Neuronal stem cell (in vitro differentiated cells): ENCODE results near the gene ATP11A.

Experiments used
- DNase-seq: peaks from one replicate; pipeline ENCODE4 v3.0.0-alpha.2; 2013; ENCODE audit warnings: low spot score
- H2AFZ ChIP-seq: one replicate; pipeline ENCODE4 v1.6.1; 2013; ENCODE audit warnings: mild to moderate bottlenecking, low read length, inconsistent platforms
- H2AK5ac ChIP-seq: 2 replicates; pipeline ENCODE4 v1.6.1; 2013; ENCODE audit warnings: low read depth, mild to moderate bottlenecking, inconsistent platforms, low read length, moderate library complexity, mixed read lengths
- H2BK120ac ChIP-seq: 2 replicates; pipeline ENCODE4 v1.6.1; 2013; ENCODE audit warnings: low read depth, mild to moderate bottlenecking, inconsistent platforms, low read length, moderate library complexity, mixed read lengths
- H2BK12ac ChIP-seq: one replicate; pipeline ENCODE4 v1.6.1; 2013; ENCODE audit warnings: low read length, inconsistent platforms
- H2BK15ac ChIP-seq: 2 replicates; pipeline ENCODE4 v1.6.1; 2013; ENCODE audit warnings: mild to moderate bottlenecking, low read length, inconsistent platforms, mixed read lengths
- H2BK5ac ChIP-seq: one replicate; pipeline ENCODE4 v1.6.1; 2013; ENCODE audit warnings: inconsistent platforms, mild to moderate bottlenecking, low read length, moderate library complexity
- H3K14ac ChIP-seq: one replicate; pipeline ENCODE4 v1.6.1; 2013; ENCODE audit warnings: low read length, inconsistent platforms
- H3K18ac ChIP-seq: 2 replicates; pipeline ENCODE4 v1.6.1; 2013; ENCODE audit warnings: low read length, inconsistent platforms
- H3K23ac ChIP-seq: 2 replicates; pipeline ENCODE4 v1.6.1; 2013; ENCODE audit warnings: low read depth, mild to moderate bottlenecking, mixed read lengths, low read length, inconsistent platforms; ENCODE audit not compliant: poor library complexity
- H3K27ac ChIP-seq: replicated peaks from 3 replicates; pipeline ENCODE4 v1.5.1; 2013; ENCODE audit warnings: low read length, inconsistent platforms
- H3K27me3 ChIP-seq, 3 experiments: 2 replicates each; pipeline ENCODE4 v1.6.1; 2013; ENCODE audit warnings: low read length in 3 of 3, mild to moderate bottlenecking in 2 of 3, inconsistent platforms in 1 of 3, low read depth in 1 of 3, mixed read lengths in 1 of 3, moderate library complexity in 1 of 3; ENCODE audit not compliant: control insufficient read depth in 3 of 3, insufficient read depth in 3 of 3
- H3K36me3 ChIP-seq, 2 donors: replicated peaks in 1 of 2; 2 replicates each; pipeline ENCODE4 v1.6.1; 2013; ENCODE audit warnings: low read length in 2 of 2; ENCODE audit not compliant: control insufficient read depth in 2 of 2, insufficient read depth in 2 of 2
- H3K4ac ChIP-seq: 2 replicates; pipeline ENCODE4 v1.6.1; 2013; ENCODE audit warnings: inconsistent platforms, mild to moderate bottlenecking, low read length, moderate library complexity
- H3K4me1 ChIP-seq, 2 donors: 1 replicate in 1 of 2; 2 replicates in 1 of 2; pipeline ENCODE4 v1.6.1; 2013; ENCODE audit warnings: low read length in 2 of 2, low read depth in 1 of 2; ENCODE audit not compliant: control insufficient read depth in 2 of 2, insufficient read depth in 1 of 2
- H3K4me2 ChIP-seq: one replicate; pipeline ENCODE4 v1.6.1; 2013; ENCODE audit warnings: mild to moderate bottlenecking, low read length, inconsistent platforms; ENCODE audit not compliant: insufficient read depth, poor library complexity, severe bottlenecking
- H3K4me3 ChIP-seq, 2 donors: 2 replicates each; pipeline ENCODE4 v1.5.1; 2013; ENCODE audit warnings: low read length in 2 of 2, mild to moderate bottlenecking in 2 of 2, inconsistent platforms in 1 of 2, moderate library complexity in 1 of 2
- H3K79me1 ChIP-seq: one replicate; pipeline ENCODE4 v1.6.1; 2013; ENCODE audit warnings: low read depth, mild to moderate bottlenecking, inconsistent platforms, low read length, moderate library complexity
- H3K9ac ChIP-seq: one replicate; pipeline ENCODE4 v1.6.1; 2013; ENCODE audit warnings: mild to moderate bottlenecking, low read depth, low read length, inconsistent platforms; ENCODE audit not compliant: poor library complexity
- H3K9me3 ChIP-seq, 2 donors: replicated peaks in 1 of 2; 2 replicates each; pipeline versions ENCODE3 to v1.6.1; 2013; ENCODE audit warnings: low read length in 2 of 2, mild to moderate bottlenecking in 2 of 2, inconsistent platforms in 1 of 2, low read depth in 1 of 2, mixed read lengths in 1 of 2, moderate library complexity in 1 of 2; ENCODE audit not compliant: control insufficient read depth in 2 of 2, insufficient read depth in 1 of 2
- H4K8ac ChIP-seq: one replicate; pipeline ENCODE4 v1.6.1; 2013; ENCODE audit warnings: low read depth, mild to moderate bottlenecking, inconsistent platforms, low read length, moderate library complexity
- H4K91ac ChIP-seq: one replicate; pipeline ENCODE4 v1.6.1; 2013; ENCODE audit warnings: low read length, low read depth, mild to moderate bottlenecking, inconsistent platforms; ENCODE audit not compliant: poor library complexity
- WGBS, 2 donors: extraction: QIAGEN DNeasy Blood & Tissue Kit; methylation state at CpG; one replicate each; pipeline ENCODE4 v1.1.7; 2013; ENCODE audit warnings: missing lambda C conversion rate in 2 of 2, mixed read lengths in 1 of 2; ENCODE audit not compliant: insufficient read length in 2 of 2, insufficient replicate concordance in 1 of 2; ENCODE audit errors: extremely low coverage in 2 of 2; 5-methylcytosine and 5-hydroxymethylcytosine counted together

The ATP11A gene

GRCh38 chr13:112670864-112671263 lies 19.0 kb upstream of the ATP11A start:
- H3K9me3 ChIP-seq: peaks cover 0 to 4% of the 10 kb centered on the region in 2 donors
- no peak overlapping the region for H4K91ac ChIP-seq
- H2BK5ac ChIP-seq: no peak overlapping the region
- H3K4me3 ChIP-seq: peak overlapping the region in 1 of 2 donors; percentile 11
- peaks cover 1% of the 10 kb centered on the region for H3K79me1 ChIP-seq
- H4K8ac ChIP-seq: no peak overlapping the region
- no peak overlapping the region for H2AK5ac ChIP-seq
- no peak overlapping the region for H2BK120ac ChIP-seq
- peak overlapping the region; percentile 12 for H3K9ac ChIP-seq
- peak overlapping the region; percentile 44 for H3K18ac ChIP-seq
- no peak overlapping the region for H3K27ac ChIP-seq
- H2BK12ac ChIP-seq: no peak overlapping the region
- H3K14ac ChIP-seq: no peak overlapping the region
- H3K4ac ChIP-seq: no peak overlapping the region
- no peak overlapping the region for H3K23ac ChIP-seq
- peaks cover 2% of the 10 kb centered on the region in 2 donors for H3K4me1 ChIP-seq
- peaks cover 0 to 12% (median under 1%) of the 10 kb centered on the region in 3 experiments for H3K27me3 ChIP-seq
- no peak overlapping the region for H3K4me2 ChIP-seq
- H2AFZ ChIP-seq: no peak overlapping the region
- WGBS, 2 donors: no CpG with 5 or more reads among the region's 9 CpGs
- no peak for DNase-seq
- H2BK15ac ChIP-seq: no peak overlapping the region
- no peaks in the 10 kb centered on the region for H3K36me3 ChIP-seq

DNA sequence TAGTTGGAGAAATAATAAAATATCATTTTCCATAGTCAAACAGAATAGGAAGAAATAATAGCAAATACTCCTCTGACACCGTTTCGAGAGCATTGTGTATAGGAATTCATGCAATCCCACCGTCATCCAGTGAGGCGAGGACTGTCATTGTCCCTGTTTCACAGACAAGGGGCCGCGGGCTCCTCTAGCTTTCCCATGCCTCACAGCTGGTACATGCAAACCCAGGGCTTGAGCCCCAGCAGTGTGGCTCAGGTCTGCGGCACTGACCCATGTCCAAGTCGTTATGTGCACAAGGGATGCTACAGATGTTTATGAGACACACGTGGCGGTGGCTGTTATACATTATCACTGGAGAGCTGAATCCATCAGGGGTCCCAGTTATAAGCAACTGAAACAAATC lies 18.5 kb upstream of the ATP11A start:
- WGBS, 2 donors: no CpG with 5 or more reads among the region's 10 CpGs
- Histone ChIP-seq H2AFZ (no peak overlapping the region), H3K27me3 (peaks cover 0 to 16% (median 0%) of the 10 kb centered on the region in 3 experiments), H4K91ac (no peak overlapping the region), H3K79me1 (peaks cover 1% of the 10 kb centered on the region), H3K14ac (no peak overlapping the region), H2BK15ac (no peak overlapping the region), H3K9ac (no peak overlapping the region), H3K4ac (no peak overlapping the region), H3K18ac (peak overlapping the region; percentile 5), H2BK12ac (no peak overlapping the region), H2BK120ac (no peak overlapping the region), H3K9me3 (peaks cover 0 to 1% of the 10 kb centered on the region in 2 donors), H3K23ac (no peak overlapping the region), H2BK5ac (no peak overlapping the region), H3K4me3 (no peak overlapping the region), H2AK5ac (no peak overlapping the region), H3K36me3 (no peaks in the 10 kb centered on the region), H3K4me2 (no peak overlapping the region), H3K4me1 (peaks cover 2% of the 10 kb centered on the region in 2 donors), H3K27ac (no peak overlapping the region), H4K8ac (no peak overlapping the region)
- no peak for DNase-seq

DNA sequence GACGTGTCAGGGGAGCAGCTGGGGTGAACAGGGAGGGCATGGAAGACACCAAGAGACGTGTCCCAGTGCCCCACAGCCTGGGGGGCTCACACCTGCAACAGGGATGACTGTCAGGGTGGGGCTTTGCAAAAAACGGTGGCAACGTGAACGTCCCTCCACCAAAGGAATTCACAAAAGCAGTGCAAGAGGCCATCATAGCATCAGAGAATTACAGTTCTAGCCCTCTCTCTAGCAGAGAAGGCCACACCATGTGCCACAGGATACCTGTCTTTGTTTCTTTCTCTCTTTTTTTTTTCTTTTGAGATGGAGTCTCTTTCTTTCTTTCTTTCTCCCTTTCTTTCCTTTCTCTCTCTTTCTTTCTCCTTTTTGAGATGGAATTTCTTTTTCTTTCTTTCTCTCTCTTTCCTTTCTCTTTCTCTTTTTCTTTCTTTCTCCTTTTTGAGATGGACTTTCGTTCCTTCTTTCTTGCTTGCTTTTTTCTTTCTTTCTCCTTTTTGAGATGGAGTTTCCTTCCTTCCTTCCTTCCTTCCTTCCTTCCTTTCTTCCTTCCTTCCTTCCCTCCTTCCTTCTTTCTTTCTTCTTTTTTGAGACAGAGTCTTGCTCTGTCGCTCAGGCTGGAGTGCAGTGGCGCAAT lies 17.1 kb upstream of the ATP11A start:
- H3K4me2 ChIP-seq: no peak overlapping the region
- no peak overlapping the region for H3K4ac ChIP-seq
- H3K79me1 ChIP-seq: peaks cover 1% of the 10 kb centered on the region
- peaks cover 0 to 2% of the 10 kb centered on the region in 2 donors for H3K4me1 ChIP-seq
- peak overlapping the region; percentile 82 for H4K91ac ChIP-seq
- peak overlapping the region; percentile 86 for H2BK12ac ChIP-seq
- no peak overlapping the region for H2AFZ ChIP-seq
- no peak overlapping the region for H2BK5ac ChIP-seq
- H3K27ac ChIP-seq: no peak overlapping the region
- no peak for DNase-seq
- H2AK5ac ChIP-seq: peak overlapping the region; percentile 78
- no peaks in the 10 kb centered on the region for H3K36me3 ChIP-seq
- H3K9ac ChIP-seq: no peak overlapping the region
- no peak overlapping the region for H2BK15ac ChIP-seq
- H3K4me3 ChIP-seq: no peak overlapping the region
- peak overlapping the region; percentile 57 for H4K8ac ChIP-seq
- H3K9me3 ChIP-seq: no peaks in the 10 kb centered on the region
- no CpG with 5 or more reads among the region's 8 CpGs for WGBS, 2 donors
- peaks cover 0 to 10% (median 0%) of the 10 kb centered on the region in 3 experiments for H3K27me3 ChIP-seq
- H3K23ac ChIP-seq: peak overlapping the region; percentile 49
- H3K18ac ChIP-seq: peak overlapping the region; percentile 86
- no peak overlapping the region for H2BK120ac ChIP-seq
- H3K14ac ChIP-seq: peak overlapping the region; percentile 12

DNA sequence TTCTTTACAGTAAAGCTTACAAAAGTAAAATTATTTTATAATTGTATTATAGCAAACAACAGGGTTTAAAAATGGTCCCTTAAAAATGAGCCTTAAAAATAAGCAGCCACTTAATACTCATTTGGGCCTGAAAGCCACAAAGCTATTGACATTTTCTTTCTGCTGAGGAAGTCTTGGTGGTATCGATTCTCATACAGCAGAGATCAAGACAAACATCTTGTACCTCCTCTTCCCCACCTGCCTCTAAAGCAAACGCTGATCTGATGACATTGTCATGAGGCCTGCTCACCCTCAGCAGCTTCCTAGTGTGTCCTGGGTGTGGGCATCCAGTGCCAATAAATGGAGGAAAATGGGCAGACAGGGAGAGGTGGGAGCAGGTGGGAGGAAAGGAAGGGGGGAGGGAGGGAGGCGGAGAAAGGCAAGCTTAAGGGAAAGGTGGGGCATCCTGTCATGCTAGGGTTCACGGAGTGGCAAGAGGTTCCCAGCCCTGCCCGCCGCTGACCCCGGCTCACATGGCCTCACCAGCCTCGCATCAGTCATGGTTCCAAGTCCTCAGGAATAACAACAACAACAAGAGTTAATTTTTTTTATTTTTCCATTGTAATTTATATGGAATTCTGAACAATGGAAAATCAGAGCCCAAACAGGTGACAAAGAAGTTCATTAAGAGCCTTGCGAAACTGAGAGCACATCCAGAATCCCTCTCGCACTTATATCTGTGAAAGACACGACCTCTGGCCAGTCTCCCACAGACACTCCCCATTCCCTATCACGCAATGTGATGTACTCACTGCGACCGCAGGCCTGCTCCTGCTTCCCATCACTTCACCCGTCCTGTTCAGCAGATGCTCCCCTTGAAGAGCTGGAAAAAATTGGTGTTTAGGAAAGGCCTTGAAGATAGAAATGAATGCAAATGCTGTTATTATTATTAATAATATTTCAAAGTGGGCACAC lies 15.1 kb upstream of the ATP11A start:
- Histone ChIP-seq H3K4me3 (no peak overlapping the region), H2BK15ac (no peak overlapping the region), H2BK120ac (no peak overlapping the region), H2BK12ac (no peak overlapping the region), H3K14ac (no peak overlapping the region), H3K4ac (no peak overlapping the region), H3K9ac (no peak overlapping the region), H3K36me3 (no peaks in the 10 kb centered on the region), H4K91ac (no peak overlapping the region), H2BK5ac (no peak overlapping the region), H3K18ac (no peak overlapping the region), H3K79me1 (peaks cover 1% of the 10 kb centered on the region), H2AFZ (no peak overlapping the region), H3K27ac (no peak overlapping the region), H4K8ac (no peak overlapping the region), H3K4me1 (peaks cover 0 to 2% of the 10 kb centered on the region in 2 donors), H3K27me3 (peaks cover 0 to 10% (median 0%) of the 10 kb centered on the region in 3 experiments), H3K23ac (no peak overlapping the region), H3K4me2 (no peak overlapping the region), H2AK5ac (no peak overlapping the region), H3K9me3 (peaks cover 4% of the 10 kb centered on the region in 2 donors)
- no peak for DNase-seq
- WGBS, 2 donors: no CpG with 5 or more reads among the region's 15 CpGs
